HG02798 (cell line): ENCODE measurements around the gene CCDC141.

Experiments
- ATAC-seq: cut with Tn5 transposase; IDR thresholded peaks from one replicate; pipeline ENCODE4 v1.9.1; 2021; ENCODE audit warnings: mild to moderate bottlenecking; ENCODE audit not compliant: unreplicated experiment, poor library complexity

Gene CCDC141

GRCh38 chr2:178796079-178796677, 253.8 kb downstream of the CCDC141 start:
- no peak for ATAC-seq

GRCh38 chr2:178787934-178788333, 262.0 kb downstream of the CCDC141 start:
- ATAC-seq, result no peak

- ATAC-seq, result no peak
Measured at GRCh38 chr2:178787155-178787554, 262.8 kb downstream of the CCDC141 start.

GRCh38 chr2:178783889-178784288, 266.0 kb downstream of the CCDC141 start:
- ATAC-seq, result no peak

- ATAC-seq, result peak; percentile 88
Measured at GRCh38 chr2:178782236-178782635, 267.7 kb downstream of the CCDC141 start.
